Esophagus muscularis mucosa (tissue), 4 donors: Measurements from ENCODE around the gene SP110. TPM values are rescaled to one million over a fixed set of nuclear protein-coding genes. Genes with fewer than 3 reads are reported as not detected.

Experiments used
- DNase-seq: peaks from one replicate; pipeline ENCODE4 v3.0.0-alpha.2; 2017; ENCODE audit errors: extremely low spot score
- H3K27ac ChIP-seq, 4 donors: fragments of 200-600 bp; sonication (generic); replicated peaks in 1 of 4; 1 replicate in 3 of 4; 2 replicates in 1 of 4; pipeline ENCODE4 v1.5.1; 2016 to 2019; ENCODE audit warnings: mild to moderate bottlenecking in 1 of 4
- H3K27me3 ChIP-seq, 4 donors: fragments of 200-600 bp; sonication (generic); one replicate each; pipeline versions ENCODE4 v1.5.1 to v1.6.0; 2016 to 2019
- H3K36me3 ChIP-seq, 4 donors: fragments of 200-600 bp; sonication (generic); one replicate each; pipeline ENCODE4 v1.5.1; 2016 to 2019
- H3K4me1 ChIP-seq, 4 donors: fragments of 200-600 bp; sonication (generic); one replicate each; pipeline ENCODE4 v1.5.1; 2016 to 2019
- H3K4me3 ChIP-seq, 4 donors: fragments of 200-600 bp; sonication (generic); 1 replicate in 2 of 4; 2 replicates in 2 of 4; pipeline ENCODE4 v1.5.1; 2016 to 2019; ENCODE audit warnings: mild to moderate bottlenecking in 4 of 4, moderate library complexity in 1 of 4
- H3K9me3 ChIP-seq, 4 donors: fragments of 200-600 bp; sonication (generic); 1 replicate in 3 of 4; 2 replicates in 1 of 4; pipeline ENCODE4 v1.5.1; 2016 to 2019
- CTCF ChIP-seq, 3 experiments: fragments of 200-600 bp in 2 of 3; fragments of 450-650 bp in 1 of 3; sonication (generic) in 2 of 3; IDR thresholded peaks; one replicate each; pipeline ENCODE4 v1.5.1; 2017 to 2019; ENCODE audit warnings: antibody characterized with exemption in 3 of 3, mild to moderate bottlenecking in 2 of 3, moderate library complexity in 1 of 3
- EP300 ChIP-seq: sonication (generic); formaldehyde crosslinking; IDR thresholded peaks from one replicate; pipeline ENCODE4 v1.6.1; 2017; ENCODE audit warnings: antibody characterized with exemption
- POLR2A ChIP-seq: fragments of 450-650 bp; IDR thresholded peaks from one replicate; pipeline ENCODE4 v1.6.1; 2017; ENCODE audit warnings: antibody characterized with exemption, moderate library complexity, mild to moderate bottlenecking, low read depth
- POLR2AphosphoS5 ChIP-seq, 2 donors: sonication (generic); formaldehyde crosslinking; IDR thresholded peaks; one replicate each; pipeline ENCODE4 v1.6.1; 2017; ENCODE audit warnings: antibody characterized with exemption in 2 of 2
- WGBS: methylation state at CpG from one replicate; pipeline ENCODE4 v1.1.5; 2018; 5-methylcytosine and 5-hydroxymethylcytosine counted together
- intact Hi-C: fragments of 100-400 bp; cut with DNase I; formaldehyde crosslinking; loops from one replicate; pipeline ENCODE4 v1.15.1; 2023
- total RNA-seq, 4 donors: library from RNA; depleted of rRNA; stranded (reverse); fragments of >200 nt; gene quantifications; one replicate each; pipeline versions ENCODE4 v1.1.0 to v1.2.1, GENCODE V29; 2016

The SP110 gene
- total RNA-seq, 4 donors from 2014 or later: 14.5 to 24.9 (median 18.8) TPM

GRCh38 chr2:230172156-230172555 lies 47.6 kb downstream of the SP110 start:
- 100% methylated on average over 2 of the region's 4 CpGs for WGBS
- peaks cover 0 to 6% (median 0%) of the 10 kb centered on the region in 4 donors for H3K4me1 ChIP-seq
- no peak overlapping the region for H3K27ac ChIP-seq
- intact Hi-C loops: no loop called here
- no peaks in the 10 kb centered on the region for H3K27me3 ChIP-seq
- peak; percentile 79 for DNase-seq
- no peaks in the 10 kb centered on the region for H3K9me3 ChIP-seq
- TF ChIP-seq POLR2AphosphoS5 (IDR thresholded peaks at IDR 0.05) (no peak), CTCF (IDR thresholded peaks at IDR 0.05) (no peak), EP300 (no peak), POLR2A (no peak)
- H3K4me3 ChIP-seq: no peak overlapping the region
- peaks cover 6 to 71% (median 47%) of the 10 kb centered on the region in 4 donors for H3K36me3 ChIP-seq

DNA sequence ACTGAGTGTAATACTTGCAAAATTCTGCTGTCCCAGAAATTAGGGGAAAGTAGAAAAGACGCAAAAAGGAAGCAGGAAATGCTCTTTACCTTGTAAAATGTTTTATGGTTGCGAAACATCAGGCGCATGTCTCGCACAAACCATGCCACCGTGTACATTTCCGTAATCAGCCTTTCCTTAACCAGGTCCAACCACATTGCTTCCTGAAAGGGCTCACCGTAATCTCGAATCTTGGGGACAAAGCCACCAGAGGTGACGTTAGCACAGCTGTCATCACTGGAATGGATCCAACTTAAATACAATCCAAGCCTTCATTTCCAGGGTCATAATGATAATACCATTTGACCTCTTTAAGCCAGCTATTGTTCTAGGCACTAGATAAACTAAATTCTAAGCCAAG lies 49.3 kb downstream of the SP110 start:
- Histone ChIP-seq H3K27me3 (no peaks in the 10 kb centered on the region), H3K27ac (peak overlapping the region in 1 of 4 donors; percentile 27), H3K36me3 (peaks cover 0 to 55% (median 34%) of the 10 kb centered on the region in 4 donors), H3K4me1 (peaks cover 0 to 6% (median 0%) of the 10 kb centered on the region in 4 donors), H3K9me3 (no peaks in the 10 kb centered on the region), H3K4me3 (no peak overlapping the region)
- intact Hi-C loops: no loop called here
- peak; percentile 29 for DNase-seq
- 74% methylated on average over 9 of the region's 9 CpGs for WGBS
- TF ChIP-seq POLR2AphosphoS5 (IDR thresholded peaks at IDR 0.05) (peak; percentile 26 to 49), POLR2A (no peak)

DNA sequence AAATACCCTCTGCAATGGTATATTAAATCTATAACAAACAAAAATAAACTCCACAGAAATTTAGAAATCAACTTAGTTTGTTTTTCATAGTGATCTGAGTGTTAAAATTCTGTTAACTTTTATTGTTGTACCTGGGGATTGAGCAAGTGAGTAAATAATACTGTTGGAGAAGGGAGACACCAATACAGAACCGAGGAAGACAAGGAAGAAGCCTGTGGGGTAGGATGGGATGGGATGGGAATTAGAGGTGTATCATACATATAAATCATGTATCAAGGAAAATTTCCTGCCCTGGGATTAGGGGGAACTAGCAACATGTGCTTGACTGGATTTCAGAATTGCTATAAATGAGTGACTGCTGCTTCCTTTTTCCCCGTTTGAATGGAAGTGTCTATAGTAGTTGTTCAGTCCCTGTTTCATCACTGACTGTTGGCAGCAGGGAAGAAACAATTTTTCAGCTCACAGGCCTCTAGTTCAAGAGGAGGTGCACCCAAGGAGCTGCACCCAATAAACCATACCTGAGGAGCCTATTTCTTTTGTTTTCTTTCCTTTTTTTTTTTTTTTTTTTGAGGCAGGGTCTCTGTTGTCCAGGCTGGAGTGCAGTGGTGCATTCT lies 53.1 kb downstream of the SP110 start:
- intact Hi-C loops: no loop called here
- H3K27me3 ChIP-seq: no peaks in the 10 kb centered on the region
- WGBS: 90% methylated on average over 2 of the region's 2 CpGs
- peak; percentile 78 for DNase-seq
- H3K4me1 ChIP-seq: peaks cover 0 to 6% (median 0%) of the 10 kb centered on the region in 4 donors
- no peak overlapping the region for H3K27ac ChIP-seq
- no peak overlapping the region for H3K4me3 ChIP-seq
- H3K9me3 ChIP-seq: no peaks in the 10 kb centered on the region
- H3K36me3 ChIP-seq: peaks cover 0 to 33% (median 11%) of the 10 kb centered on the region in 4 donors
- TF ChIP-seq POLR2AphosphoS5 (IDR thresholded peaks at IDR 0.05) (no peak), CTCF (IDR thresholded peaks at IDR 0.05) (no peak), POLR2A (no peak), EP300 (no peak)

GRCh38 chr2:230164139-230164538 lies 55.6 kb downstream of the SP110 start:
- H3K4me3 ChIP-seq: no peak overlapping the region
- DNase-seq: peak; percentile 42
- H3K27ac ChIP-seq: no peak overlapping the region
- peaks cover 0 to 26% (median 11%) of the 10 kb centered on the region in 4 donors for H3K36me3 ChIP-seq
- intact Hi-C loops: no loop called here
- 92% methylated on average over 1 of the region's 1 CpG for WGBS
- peaks cover 0 to 6% (median 2%) of the 10 kb centered on the region in 4 donors for H3K4me1 ChIP-seq
- no peak for TF ChIP-seq POLR2A
- no peak for TF ChIP-seq POLR2AphosphoS5 (IDR thresholded peaks at IDR 0.05)
- TF ChIP-seq CTCF (IDR thresholded peaks at IDR 0.05): no peak
- TF ChIP-seq EP300: no peak
- H3K9me3 ChIP-seq: no peaks in the 10 kb centered on the region
- no peaks in the 10 kb centered on the region for H3K27me3 ChIP-seq

DNA sequence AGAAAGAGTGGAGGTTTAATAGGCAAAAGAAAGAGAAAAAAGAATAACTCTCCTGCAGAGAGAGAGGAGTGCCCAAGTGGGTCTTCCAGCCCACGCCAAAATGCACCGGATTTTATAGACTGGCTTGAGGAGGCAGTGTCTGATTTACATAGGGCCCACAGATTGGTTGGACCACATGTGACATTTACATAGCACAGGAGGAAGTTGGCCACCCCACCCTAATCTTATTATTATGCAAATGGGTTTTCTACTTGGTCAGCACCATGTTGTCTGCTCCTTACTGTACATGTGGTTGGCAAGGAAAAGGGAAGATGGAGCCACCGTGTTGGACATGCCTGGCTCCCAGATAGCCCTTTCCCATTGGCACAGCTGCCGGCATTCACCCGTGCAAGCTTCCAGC lies 56.8 kb downstream of the SP110 start:
- Histone ChIP-seq H3K27ac (no peak overlapping the region), H3K9me3 (no peaks in the 10 kb centered on the region), H3K4me1 (peaks cover 0 to 6% (median 2%) of the 10 kb centered on the region in 4 donors), H3K36me3 (peaks cover 0 to 16% (median 8%) of the 10 kb centered on the region in 4 donors), H3K27me3 (no peaks in the 10 kb centered on the region), H3K4me3 (no peak overlapping the region)
- intact Hi-C loops: no loop called here
- no peak for TF ChIP-seq EP300
- TF ChIP-seq CTCF (IDR thresholded peaks at IDR 0.05): no peak
- TF ChIP-seq POLR2AphosphoS5 (IDR thresholded peaks at IDR 0.05): no peak
- TF ChIP-seq POLR2A: no peak
- no peak for DNase-seq
- WGBS: 79% methylated on average over 5 of the region's 5 CpGs
